22Rv1 (cell line): ENCODE results near the gene PLCB3.

Experiments
- ZFX ChIP-seq: fragments of 450-650 bp; IDR thresholded peaks from 2 replicates; pipeline ENCODE4 v1.6.1; 2017; ENCODE audit warnings: antibody characterized with exemption, borderline replicate concordance
- TF ChIP-seq, protein P1 (sequence below): fragments of 450-650 bp; IDR thresholded peaks from 2 replicates; pipeline ENCODE4 v1.5.1; 2017; ENCODE audit warnings: mild to moderate bottlenecking

GRCh38 chr11:64259533-64260067, 8.3 kb downstream of the PLCB3 start:
- TF ChIP-seq, protein P1, sequence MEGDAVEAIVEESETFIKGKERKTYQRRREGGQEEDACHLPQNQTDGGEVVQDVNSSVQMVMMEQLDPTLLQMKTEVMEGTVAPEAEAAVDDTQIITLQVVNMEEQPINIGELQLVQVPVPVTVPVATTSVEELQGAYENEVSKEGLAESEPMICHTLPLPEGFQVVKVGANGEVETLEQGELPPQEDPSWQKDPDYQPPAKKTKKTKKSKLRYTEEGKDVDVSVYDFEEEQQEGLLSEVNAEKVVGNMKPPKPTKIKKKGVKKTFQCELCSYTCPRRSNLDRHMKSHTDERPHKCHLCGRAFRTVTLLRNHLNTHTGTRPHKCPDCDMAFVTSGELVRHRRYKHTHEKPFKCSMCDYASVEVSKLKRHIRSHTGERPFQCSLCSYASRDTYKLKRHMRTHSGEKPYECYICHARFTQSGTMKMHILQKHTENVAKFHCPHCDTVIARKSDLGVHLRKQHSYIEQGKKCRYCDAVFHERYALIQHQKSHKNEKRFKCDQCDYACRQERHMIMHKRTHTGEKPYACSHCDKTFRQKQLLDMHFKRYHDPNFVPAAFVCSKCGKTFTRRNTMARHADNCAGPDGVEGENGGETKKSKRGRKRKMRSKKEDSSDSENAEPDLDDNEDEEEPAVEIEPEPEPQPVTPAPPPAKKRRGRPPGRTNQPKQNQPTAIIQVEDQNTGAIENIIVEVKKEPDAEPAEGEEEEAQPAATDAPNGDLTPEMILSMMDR = no peak
- no peak for TF ChIP-seq ZFX
